Daoy (cell line): Measurements from ENCODE around the gene MIXL1. TPM values are rescaled to one million over a fixed set of nuclear protein-coding genes. Genes with fewer than 3 reads are reported as not detected.
"Not testable (repeated sequence)": the region's sequence is repeated elsewhere in the genome, so short reads cannot be mapped to it uniquely, and the experiment has no call there.

Source experiments
- DNase-seq: peaks from one replicate; pipeline ENCODE4 v3.0.0-alpha.2; 2015; ENCODE audit warnings: low read depth
- total RNA-seq: library from RNA; depleted of rRNA; stranded (reverse); fragments of >200 nt; shearing (Covaris generic); gene quantifications from 2 replicates; pipeline ENCODE4 v1.2.3, GENCODE V29; 2014; rRNA removed

MIXL1 gene
- 0.17 TPM in 1 of 2 replicates, not detected in the other for total RNA-seq

- peak; percentile 14 for DNase-seq
These were observed at the start of gene MIXL1 for GRCh38 chr1:226223157-226223785. MIXL1 (plus strand) TSS chr1:226223664; CDS start chr1:226223682, 18 bp downstream.

- no peak for DNase-seq
These were observed 46.6 kb upstream of the MIXL1 start for GRCh38 chr1:226176870-226177269.

GRCh38 chr1:226181996-226182714 lies 41.3 kb upstream of the MIXL1 start:
- peak; percentile 82 for DNase-seq

- DNase-seq, result no peak
These were observed 38.1 kb upstream of the MIXL1 start for GRCh38 chr1:226185141-226186036.

- DNase-seq, result peak; percentile 92
These were observed 37.1 kb upstream of the MIXL1 start, which contains the start of gene ACBD3 for GRCh38 chr1:226186124-226187018. ACBD3 (minus strand) TSS chr1:226186741; CDS start chr1:226186675, 66 bp downstream.

GRCh38 chr1:226187019-226187322 lies 36.5 kb upstream of the MIXL1 start:
- DNase-seq, result no peak

- no peak for DNase-seq
These were observed 36.1 kb upstream of the MIXL1 start for GRCh38 chr1:226187380-226187779.

- DNase-seq, result no peak
These were observed 28.3 kb upstream of the MIXL1 start for GRCh38 chr1:226195144-226195543.

- no peak for DNase-seq
These were observed 23.5 kb upstream of the MIXL1 start for GRCh38 chr1:226199971-226200370.

- no peak for DNase-seq
These were observed 22.4 kb upstream of the MIXL1 start for GRCh38 chr1:226201029-226201593.

GRCh38 chr1:226202246-226202645 lies 21.2 kb upstream of the MIXL1 start:
- DNase-seq, result no peak

- not testable (repeated sequence) for DNase-seq
These were observed 20.8 kb upstream of the MIXL1 start for GRCh38 chr1:226202666-226203065.

GRCh38 chr1:226203240-226203639 lies 20.2 kb upstream of the MIXL1 start:
- DNase-seq, result no peak

GRCh38 chr1:226203655-226204054 lies 19.8 kb upstream of the MIXL1 start:
- no peak for DNase-seq

GRCh38 chr1:226204198-226204597 lies 19.3 kb upstream of the MIXL1 start:
- no peak for DNase-seq

GRCh38 chr1:226207048-226207447 lies 16.4 kb upstream of the MIXL1 start:
- no peak for DNase-seq

- DNase-seq, result no peak
These were observed 14.0 kb upstream of the MIXL1 start for GRCh38 chr1:226209307-226210059.

GRCh38 chr1:226210571-226211176 lies 12.8 kb upstream of the MIXL1 start:
- DNase-seq, result no peak

- no peak for DNase-seq
These were observed 12.2 kb upstream of the MIXL1 start for GRCh38 chr1:226211181-226211821.
